ENCODE measurements around the gene PLD6. TPM values are rescaled to one million over a fixed set of nuclear protein-coding genes. Genes with fewer than 3 reads are reported as not detected.
"Not testable (repeated sequence)": the region's sequence is repeated elsewhere in the genome, so short reads cannot be mapped to it uniquely, and the experiment has no call there.

PLD6 gene
- total RNA-seq, result 1 to 10 TPM in 3 of 5 donors, not detected in 2; 1.1 to 2.8 (median 1.3) TPM
- polyA plus RNA-seq, result 1 to 10 TPM; 1.2 to 3.0 (median 1.5) TPM
- long read RNA-seq, donor 1, result 0 reads
- long read RNA-seq, donor 2, partial matches to known transcripts, result 0 of 1 reads
- long read RNA-seq, donor 2, other reads (novel, unspliced or antisense), result 0 of 1 reads
- long read RNA-seq, donor 3, result 0 reads
- long read RNA-seq, donor 4, result 0 reads
- long read RNA-seq, donor 5, partial matches to known transcripts, result 0 of 2 reads
- long read RNA-seq, donor 5, other reads (novel, unspliced or antisense), result 0 of 2 reads
- long read RNA-seq, donor 6, partial matches to known transcripts, result 0 of 1 reads
- long read RNA-seq, donor 6, other reads (novel, unspliced or antisense), result 0 of 1 reads
- long read RNA-seq, donor 7, partial matches to known transcripts, result 0 of 2 reads
- long read RNA-seq, donor 7, other reads (novel, unspliced or antisense), result 0 of 2 reads
- long read RNA-seq, donor 8, result 0 reads
- long read RNA-seq, donor 9, partial matches to known transcripts, result 0 of 1 reads
- long read RNA-seq, donor 9, other reads (novel, unspliced or antisense), result 0 of 1 reads
- long read RNA-seq, donor 10, result 0 reads

DNA sequence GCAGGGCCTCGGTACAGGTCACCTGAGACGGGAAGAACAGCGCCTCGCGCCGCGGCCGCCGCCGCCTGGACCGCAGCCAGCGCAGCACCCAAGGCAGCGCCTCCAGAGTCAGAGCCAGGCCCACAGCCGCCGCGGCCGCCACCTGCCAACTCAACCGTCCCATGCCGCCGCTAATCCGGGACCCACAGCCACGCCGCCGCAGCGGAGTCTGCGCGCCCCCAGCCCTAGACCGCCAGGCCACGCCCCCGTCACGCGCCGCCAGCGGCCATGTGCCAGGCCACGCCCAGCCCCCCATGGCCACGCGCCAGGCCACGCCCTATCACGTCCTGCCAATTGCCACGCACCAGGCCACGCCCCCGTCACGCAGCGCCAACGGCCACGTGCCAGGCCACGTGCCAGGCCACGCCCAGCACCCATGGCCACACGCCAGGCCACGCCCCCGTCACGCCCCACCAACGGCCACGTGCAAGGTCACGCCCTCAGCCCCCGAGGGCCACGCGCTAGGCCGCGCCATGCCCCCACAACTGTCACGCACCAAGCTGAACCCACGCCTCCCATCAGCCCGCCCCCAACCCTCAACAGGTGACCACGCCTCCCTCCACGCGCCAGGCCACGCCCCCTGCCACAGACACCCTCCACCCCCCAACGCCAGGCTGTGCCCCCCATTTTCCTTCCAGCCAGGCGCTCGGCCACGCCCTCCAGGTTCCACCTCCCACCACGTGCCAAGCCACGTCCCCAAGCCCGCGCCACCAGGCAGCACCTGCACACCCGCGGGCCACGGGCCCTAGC lies at the start of gene PLD6:
TSS of gene PLD6 (minus strand) at position 210 of the 789 bp plus-strand sequence. CDS start at position 163, 47 bp downstream.
- no peaks in the 10 kb centered on the region for H3K9me3 ChIP-seq
- H3K4me1 ChIP-seq, result peaks cover 33 to 61% (median 51%) of the 10 kb centered on the region in 4 donors
- WGBS, 5 donors, result 7 to 16% (median 11%) methylated on average over 30 to 78 of the region's 78 CpGs
- intact Hi-C loops (cut with DNase I; ENCODE audit: low total_unique reads), result no loop called here
- DNase-seq, result peak; percentile 86 to 92
- H3K27ac ChIP-seq, result peak within 1 kb of the TSS; percentile 78 to 95 (median 89)
- H3K36me3 ChIP-seq, result peaks cover 0 to 22% (median 19%) of the 10 kb centered on the region in 4 donors
- peak within 1 kb of the TSS; percentile 55 to 72 (median 58) for H3K4me3 ChIP-seq
- no peaks in the 10 kb centered on the region for H3K27me3 ChIP-seq
- TF ChIP-seq POLR2A (IDR thresholded peaks at IDR 0.05), result no peak
- TF ChIP-seq, protein P1, sequence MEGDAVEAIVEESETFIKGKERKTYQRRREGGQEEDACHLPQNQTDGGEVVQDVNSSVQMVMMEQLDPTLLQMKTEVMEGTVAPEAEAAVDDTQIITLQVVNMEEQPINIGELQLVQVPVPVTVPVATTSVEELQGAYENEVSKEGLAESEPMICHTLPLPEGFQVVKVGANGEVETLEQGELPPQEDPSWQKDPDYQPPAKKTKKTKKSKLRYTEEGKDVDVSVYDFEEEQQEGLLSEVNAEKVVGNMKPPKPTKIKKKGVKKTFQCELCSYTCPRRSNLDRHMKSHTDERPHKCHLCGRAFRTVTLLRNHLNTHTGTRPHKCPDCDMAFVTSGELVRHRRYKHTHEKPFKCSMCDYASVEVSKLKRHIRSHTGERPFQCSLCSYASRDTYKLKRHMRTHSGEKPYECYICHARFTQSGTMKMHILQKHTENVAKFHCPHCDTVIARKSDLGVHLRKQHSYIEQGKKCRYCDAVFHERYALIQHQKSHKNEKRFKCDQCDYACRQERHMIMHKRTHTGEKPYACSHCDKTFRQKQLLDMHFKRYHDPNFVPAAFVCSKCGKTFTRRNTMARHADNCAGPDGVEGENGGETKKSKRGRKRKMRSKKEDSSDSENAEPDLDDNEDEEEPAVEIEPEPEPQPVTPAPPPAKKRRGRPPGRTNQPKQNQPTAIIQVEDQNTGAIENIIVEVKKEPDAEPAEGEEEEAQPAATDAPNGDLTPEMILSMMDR (IDR thresholded peaks at IDR 0.05), result no peak
- peak; percentile 34 to 88 (median 74) for TF ChIP-seq POLR2AphosphoS5 (IDR thresholded peaks at IDR 0.05)
- no peak for TF ChIP-seq EP300 (IDR thresholded peaks at IDR 0.05)

DNA sequence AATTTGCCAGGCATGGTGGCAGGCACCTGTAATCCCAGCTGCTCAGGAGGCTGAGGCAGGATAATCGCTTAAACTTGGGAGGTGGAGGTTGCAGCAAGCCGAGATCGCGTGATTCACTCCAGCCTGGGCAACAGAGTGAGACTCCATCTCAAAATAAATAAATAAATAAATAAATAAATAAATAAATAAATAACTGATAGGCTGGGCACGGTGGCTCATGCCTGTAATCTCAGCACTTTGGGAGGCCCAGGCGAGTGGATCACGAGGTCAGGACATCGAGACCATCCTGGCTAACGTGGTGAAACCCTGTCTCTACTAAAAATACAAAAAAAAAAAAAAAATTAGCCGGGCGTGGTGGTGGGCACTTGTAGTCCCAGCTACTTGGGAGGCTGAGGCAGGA lies 49.6 kb upstream of the PLD6 start:
- H3K4me3 ChIP-seq; intact Hi-C loops (cut with DNase I; ENCODE audit: low total_unique reads); H3K9me3 ChIP-seq; H3K4me1 ChIP-seq; H3K27me3 ChIP-seq; H3K27ac ChIP-seq; DNase-seq: not testable (repeated sequence)
- WGBS, 5 donors, result 86 to 94% (median 92%) methylated on average over 10 to 11 of the region's 11 CpGs
- H3K36me3 ChIP-seq, result peaks cover 62 to 100% (median 100%) of the 10 kb centered on the region in 4 donors

- H3K4me3 ChIP-seq, result no peak overlapping the region
- no peak for TF ChIP-seq POLR2AphosphoS5 (IDR thresholded peaks at IDR 0.05)
- no peak for DNase-seq
- H3K9me3 ChIP-seq, result no peaks in the 10 kb centered on the region
- H3K27ac ChIP-seq, result no peak overlapping the region
- 85 to 91% (median 88%) methylated on average over 3 of the region's 3 CpGs for WGBS, 5 donors
- H3K27me3 ChIP-seq, result no peaks in the 10 kb centered on the region
- H3K4me1 ChIP-seq, result peaks cover 0 to 8% (median 0%) of the 10 kb centered on the region in 4 donors
- intact Hi-C loops (cut with DNase I; ENCODE audit: low total_unique reads), result no loop called here
- peaks cover 47 to 100% (median 100%) of the 10 kb centered on the region in 4 donors for H3K36me3 ChIP-seq
These were observed 47.9 kb upstream of the PLD6 start for GRCh38 chr17:17254036-17254435.

DNA sequence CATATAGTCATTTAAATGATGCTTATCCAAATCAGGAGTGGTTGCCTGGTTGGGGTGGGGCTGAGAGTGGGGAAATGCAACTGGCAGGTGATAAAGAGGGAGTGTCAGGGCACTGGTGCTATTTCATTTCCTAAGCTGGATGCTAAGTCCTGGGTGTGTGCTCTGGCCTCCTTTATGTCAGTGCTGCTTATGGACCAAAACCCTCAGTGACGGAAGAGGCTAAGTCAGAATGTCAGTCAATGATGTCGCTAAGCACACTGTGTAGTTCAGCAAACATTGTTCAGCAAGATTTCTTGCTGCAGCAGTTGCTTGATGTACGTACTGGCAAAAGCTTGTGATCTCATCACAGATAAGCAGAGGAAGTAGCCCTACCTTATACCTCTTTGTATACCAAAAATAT lies 47.3 kb upstream of the PLD6 start:
- Histone ChIP-seq H3K9me3 (no peaks in the 10 kb centered on the region), H3K27ac (no peak overlapping the region), H3K27me3 (no peaks in the 10 kb centered on the region), H3K36me3 (peaks cover 46 to 100% (median 100%) of the 10 kb centered on the region in 4 donors), H3K4me1 (peaks cover 0 to 8% (median 0%) of the 10 kb centered on the region in 4 donors), H3K4me3 (no peak overlapping the region)
- 57 to 72% (median 68%) methylated on average over 3 of the region's 3 CpGs for WGBS, 5 donors
- no peak for DNase-seq
- TF ChIP-seq EP300 (IDR thresholded peaks at IDR 0.05), result no peak
- no peak for TF ChIP-seq POLR2AphosphoS5 (IDR thresholded peaks at IDR 0.05)
- TF ChIP-seq, protein P1 (IDR thresholded peaks at IDR 0.05), result no peak
- intact Hi-C loops (cut with DNase I; ENCODE audit: low total_unique reads), result no loop called here

- intact Hi-C loops (cut with DNase I; ENCODE audit: low total_unique reads), result no loop called here
- Histone ChIP-seq H3K4me1 (peaks cover 0 to 8% (median 0%) of the 10 kb centered on the region in 4 donors), H3K27me3 (no peaks in the 10 kb centered on the region), H3K4me3 (no peak overlapping the region), H3K9me3 (no peaks in the 10 kb centered on the region), H3K27ac (no peak overlapping the region), H3K36me3 (peaks cover 52 to 100% (median 100%) of the 10 kb centered on the region in 4 donors)
- DNase-seq, result no peak
- 43 to 78% (median 51%) methylated on average over 8 to 9 of the region's 9 CpGs for WGBS, 5 donors
- TF ChIP-seq POLR2A (IDR thresholded peaks at IDR 0.05) (no peak), POLR2AphosphoS5 (IDR thresholded peaks at IDR 0.05) (no peak), EP300 (IDR thresholded peaks at IDR 0.05) (no peak)
- TF ChIP-seq, protein P1 (IDR thresholded peaks at IDR 0.05), result no peak
These were observed 46.1 kb upstream of the PLD6 start for GRCh38 chr17:17252149-17252661.
